Suprapubic skin (tissue), 4 donors: ENCODE results near the gene GLCCI1. TPM values are rescaled to one million over a fixed set of nuclear protein-coding genes. Genes with fewer than 3 reads are reported as not detected.

Experiments
- DNase-seq, 2 donors: peaks; one replicate each; pipeline ENCODE4 v3.0.0-alpha.2; 2019; ENCODE audit warnings: low spot score in 2 of 2
- H3K27ac ChIP-seq: fragments of 200-600 bp; sonication (generic); one replicate; pipeline ENCODE4 v1.5.1; 2019
- H3K27me3 ChIP-seq: fragments of 200-600 bp; sonication (generic); one replicate; pipeline ENCODE4 v1.5.1; 2019
- H3K36me3 ChIP-seq: fragments of 200-600 bp; sonication (generic); one replicate; pipeline ENCODE4 v1.5.1; 2019
- H3K4me1 ChIP-seq: fragments of 200-600 bp; sonication (generic); one replicate; pipeline ENCODE4 v1.5.1; 2019
- H3K4me3 ChIP-seq: fragments of 200-600 bp; sonication (generic); one replicate; pipeline ENCODE4 v1.5.1; 2019; ENCODE audit warnings: mild to moderate bottlenecking
- H3K9me3 ChIP-seq: fragments of 200-600 bp; sonication (generic); one replicate; pipeline ENCODE4 v1.5.1; 2019
- EP300 ChIP-seq: sonication (generic); formaldehyde crosslinking; IDR thresholded peaks from one replicate; pipeline ENCODE4 v1.6.1; 2017; ENCODE audit warnings: antibody characterized with exemption
- POLR2A ChIP-seq, 2 donors: fragments of 450-650 bp; IDR thresholded peaks; one replicate each; pipeline ENCODE4 v1.6.1; 2017; ENCODE audit warnings: antibody characterized with exemption in 2 of 2, mild to moderate bottlenecking in 2 of 2, moderate library complexity in 2 of 2
- POLR2AphosphoS5 ChIP-seq, 3 donors: sonication (generic); formaldehyde crosslinking; IDR thresholded peaks; one replicate each; pipeline ENCODE4 v1.6.1; 2017; ENCODE audit warnings: antibody characterized with exemption in 3 of 3
- WGBS: methylation state at CpG from one replicate; pipeline ENCODE4 v1.1.5; 2018; 5-methylcytosine and 5-hydroxymethylcytosine counted together
- total RNA-seq, 4 donors: library from RNA; depleted of rRNA; stranded (reverse); fragments of >200 nt; gene quantifications; one replicate each; pipeline ENCODE4 v1.1.0, GENCODE V29; 2016
- TF ChIP-seq, protein P1 (sequence below), 2 donors: fragments of 200-600 bp in 1 of 2; fragments of 450-650 bp in 1 of 2; sonication (generic) in 1 of 2; IDR thresholded peaks; one replicate each; pipeline ENCODE4 v1.5.1; 2016 to 2019; ENCODE audit warnings: antibody characterized with exemption in 2 of 2, mild to moderate bottlenecking in 1 of 2, moderate library complexity in 1 of 2

GLCCI1 gene
- total RNA-seq, 4 donors from 2014 or later = 17.1 to 37.7 (median 23.6) TPM

- Histone ChIP-seq H3K27ac (no peak overlapping the region), H3K4me1 (no peaks in the 10 kb centered on the region), H3K9me3 (no peaks in the 10 kb centered on the region), H3K4me3 (no peak overlapping the region), H3K27me3 (no peaks in the 10 kb centered on the region), H3K36me3 (no peaks in the 10 kb centered on the region)
- DNase-seq = no peak
- 77% methylated on average over 2 of the region's 2 CpGs for WGBS
- TF ChIP-seq POLR2A (IDR thresholded peaks at IDR 0.05) = no peak
- TF ChIP-seq EP300 = no peak
- TF ChIP-seq, protein P1, sequence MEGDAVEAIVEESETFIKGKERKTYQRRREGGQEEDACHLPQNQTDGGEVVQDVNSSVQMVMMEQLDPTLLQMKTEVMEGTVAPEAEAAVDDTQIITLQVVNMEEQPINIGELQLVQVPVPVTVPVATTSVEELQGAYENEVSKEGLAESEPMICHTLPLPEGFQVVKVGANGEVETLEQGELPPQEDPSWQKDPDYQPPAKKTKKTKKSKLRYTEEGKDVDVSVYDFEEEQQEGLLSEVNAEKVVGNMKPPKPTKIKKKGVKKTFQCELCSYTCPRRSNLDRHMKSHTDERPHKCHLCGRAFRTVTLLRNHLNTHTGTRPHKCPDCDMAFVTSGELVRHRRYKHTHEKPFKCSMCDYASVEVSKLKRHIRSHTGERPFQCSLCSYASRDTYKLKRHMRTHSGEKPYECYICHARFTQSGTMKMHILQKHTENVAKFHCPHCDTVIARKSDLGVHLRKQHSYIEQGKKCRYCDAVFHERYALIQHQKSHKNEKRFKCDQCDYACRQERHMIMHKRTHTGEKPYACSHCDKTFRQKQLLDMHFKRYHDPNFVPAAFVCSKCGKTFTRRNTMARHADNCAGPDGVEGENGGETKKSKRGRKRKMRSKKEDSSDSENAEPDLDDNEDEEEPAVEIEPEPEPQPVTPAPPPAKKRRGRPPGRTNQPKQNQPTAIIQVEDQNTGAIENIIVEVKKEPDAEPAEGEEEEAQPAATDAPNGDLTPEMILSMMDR (IDR thresholded peaks at IDR 0.05) = no peak
- no peak for TF ChIP-seq POLR2AphosphoS5 (IDR thresholded peaks at IDR 0.05)
Observed at GRCh38 chr7:7977774-7978173, 9.2 kb downstream of the GLCCI1 start.

DNA sequence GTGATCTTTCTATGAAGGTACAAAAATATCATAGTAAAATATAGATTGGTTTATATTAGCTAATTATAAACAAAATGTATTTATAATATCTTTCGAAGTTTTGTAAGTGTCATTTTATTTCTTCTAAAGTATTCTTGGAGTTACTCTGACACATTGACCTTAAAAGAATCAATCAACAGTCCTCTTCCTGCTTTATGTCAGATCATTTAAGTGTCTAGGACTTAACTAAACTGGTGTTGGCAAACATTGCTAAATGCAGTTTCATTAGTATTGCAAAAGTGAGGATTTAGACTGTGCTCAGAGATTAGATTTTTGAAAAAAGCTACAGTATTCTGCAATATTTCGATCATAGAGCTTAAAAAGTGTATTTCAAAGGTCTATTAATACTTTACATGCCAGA lies 10.3 kb downstream of the GLCCI1 start:
- H3K9me3 ChIP-seq = no peaks in the 10 kb centered on the region
- H3K27me3 ChIP-seq = no peaks in the 10 kb centered on the region
- WGBS = 91% methylated on average over 2 of the region's 2 CpGs
- H3K4me1 ChIP-seq = no peaks in the 10 kb centered on the region
- TF ChIP-seq, protein P1 (IDR thresholded peaks at IDR 0.05) = no peak
- TF ChIP-seq EP300 (no peak), POLR2A (IDR thresholded peaks at IDR 0.05) (no peak), POLR2AphosphoS5 (IDR thresholded peaks at IDR 0.05) (no peak)
- no peaks in the 10 kb centered on the region for H3K36me3 ChIP-seq
- no peak for DNase-seq
- no peak overlapping the region for H3K27ac ChIP-seq
- no peak overlapping the region for H3K4me3 ChIP-seq

DNA sequence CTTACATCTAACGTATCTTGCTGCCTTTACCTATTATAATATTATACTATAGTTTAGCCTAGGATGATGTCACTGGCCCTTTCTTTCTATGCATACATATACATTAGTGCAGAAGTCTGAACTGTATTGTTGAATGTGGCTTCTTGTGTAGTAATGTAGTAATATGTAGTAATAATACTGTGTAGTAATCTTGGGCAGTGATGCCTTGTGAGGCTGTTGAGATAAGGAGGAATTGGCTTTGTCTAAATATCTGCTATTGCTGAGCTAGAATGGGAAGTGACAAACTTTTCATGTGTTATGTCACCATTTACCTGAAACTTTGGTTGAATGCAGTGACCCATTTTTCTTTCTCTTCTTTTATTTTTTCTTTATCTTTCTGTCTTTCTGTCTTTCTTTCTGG lies 11.0 kb downstream of the GLCCI1 start:
- Histone ChIP-seq H3K27ac (no peak overlapping the region), H3K4me3 (no peak overlapping the region), H3K4me1 (no peaks in the 10 kb centered on the region), H3K9me3 (no peaks in the 10 kb centered on the region), H3K27me3 (no peaks in the 10 kb centered on the region), H3K36me3 (no peaks in the 10 kb centered on the region)
- DNase-seq = no peak
- TF ChIP-seq POLR2A (IDR thresholded peaks at IDR 0.05) (no peak), POLR2AphosphoS5 (IDR thresholded peaks at IDR 0.05) (no peak), EP300 (no peak)
- TF ChIP-seq, protein P1 (IDR thresholded peaks at IDR 0.05) = no peak
- 93% methylated on average over 1 of the region's 1 CpG for WGBS

GRCh38 chr7:7980134-7980533 lies 11.5 kb downstream of the GLCCI1 start:
- 94% methylated on average over 2 of the region's 2 CpGs for WGBS
- H3K4me1 ChIP-seq = no peaks in the 10 kb centered on the region
- no peak overlapping the region for H3K4me3 ChIP-seq

DNA sequence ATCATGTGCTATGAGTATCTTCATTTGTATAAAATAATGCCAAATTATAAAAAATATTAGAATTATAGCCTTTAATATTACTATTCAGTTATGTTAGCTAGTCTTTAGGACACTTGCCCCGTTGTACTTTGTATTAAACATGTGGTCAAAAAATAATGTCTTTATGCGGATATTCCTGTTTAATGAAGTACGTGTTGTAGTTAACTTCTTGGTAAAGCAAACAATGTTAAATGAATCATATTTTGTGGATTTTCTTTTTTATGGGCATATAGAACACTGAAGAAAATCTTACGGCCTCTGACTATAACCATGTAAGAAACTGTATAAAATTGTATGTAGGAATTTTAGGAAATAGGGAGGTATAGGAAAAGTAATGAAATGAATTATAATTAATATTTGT lies 14.3 kb downstream of the GLCCI1 start:
- H3K4me1 ChIP-seq = no peaks in the 10 kb centered on the region
- no peak overlapping the region for H3K27ac ChIP-seq
- no peak for TF ChIP-seq POLR2AphosphoS5 (IDR thresholded peaks at IDR 0.05)
- TF ChIP-seq EP300 = no peak
- TF ChIP-seq, protein P1 (IDR thresholded peaks at IDR 0.05) = no peak
- no peak for TF ChIP-seq POLR2A (IDR thresholded peaks at IDR 0.05)
- no peaks in the 10 kb centered on the region for H3K9me3 ChIP-seq
- WGBS = 97% methylated on average over 4 of the region's 4 CpGs
- no peaks in the 10 kb centered on the region for H3K27me3 ChIP-seq
- H3K4me3 ChIP-seq = no peak overlapping the region
- DNase-seq = no peak
- H3K36me3 ChIP-seq = no peaks in the 10 kb centered on the region

More at GRCh38 chr7:7980134-7980533, 11.5 kb downstream of the GLCCI1 start:
- no peaks in the 10 kb centered on the region for H3K27me3 ChIP-seq
- no peak overlapping the region for H3K27ac ChIP-seq
- H3K36me3 ChIP-seq = no peaks in the 10 kb centered on the region
- TF ChIP-seq, protein P1 (IDR thresholded peaks at IDR 0.05) = no peak
- TF ChIP-seq EP300 = no peak
- TF ChIP-seq POLR2A (IDR thresholded peaks at IDR 0.05) = no peak
- TF ChIP-seq POLR2AphosphoS5 (IDR thresholded peaks at IDR 0.05) = no peak
- DNase-seq = no peak
- H3K9me3 ChIP-seq = no peaks in the 10 kb centered on the region
